Measurements from ENCODE around the gene BMPER.

The BMPER gene

DNA sequence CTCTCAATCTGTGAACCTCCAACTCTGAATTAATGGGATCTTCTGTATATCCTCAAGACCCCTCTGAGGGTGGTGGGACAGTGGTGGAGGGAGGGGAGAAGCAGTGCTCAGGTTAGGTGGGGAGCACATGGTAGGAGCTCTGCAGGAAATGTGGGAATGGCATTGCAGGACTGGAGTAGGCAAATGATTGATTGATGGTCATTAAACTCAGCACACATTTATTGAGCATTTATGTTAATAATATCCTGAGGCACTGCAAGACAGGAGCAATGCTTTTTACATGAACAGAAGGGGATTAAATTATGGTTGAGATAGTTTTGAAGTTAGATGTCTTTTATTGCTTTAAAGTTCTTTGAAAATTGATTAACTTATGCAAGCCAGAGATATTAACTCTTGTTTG is 14.1 kb downstream of the BMPER start:
- no peak for TF ChIP-seq SNAI2 (CRISPR knock-in tag; IDR thresholded peaks at IDR 0.05)
- no peak for TF ChIP-seq CSDC2 (CRISPR knock-in tag; IDR thresholded peaks at IDR 0.05)
- TF ChIP-seq TCF4 (CRISPR knock-in tag; IDR thresholded peaks at IDR 0.05; ENCODE audit: borderline replicate concordance), result no peak
- TF ChIP-seq GLIS3 (CRISPR knock-in tag; IDR thresholded peaks at IDR 0.05), result no peak
- TF ChIP-seq, protein P1, sequence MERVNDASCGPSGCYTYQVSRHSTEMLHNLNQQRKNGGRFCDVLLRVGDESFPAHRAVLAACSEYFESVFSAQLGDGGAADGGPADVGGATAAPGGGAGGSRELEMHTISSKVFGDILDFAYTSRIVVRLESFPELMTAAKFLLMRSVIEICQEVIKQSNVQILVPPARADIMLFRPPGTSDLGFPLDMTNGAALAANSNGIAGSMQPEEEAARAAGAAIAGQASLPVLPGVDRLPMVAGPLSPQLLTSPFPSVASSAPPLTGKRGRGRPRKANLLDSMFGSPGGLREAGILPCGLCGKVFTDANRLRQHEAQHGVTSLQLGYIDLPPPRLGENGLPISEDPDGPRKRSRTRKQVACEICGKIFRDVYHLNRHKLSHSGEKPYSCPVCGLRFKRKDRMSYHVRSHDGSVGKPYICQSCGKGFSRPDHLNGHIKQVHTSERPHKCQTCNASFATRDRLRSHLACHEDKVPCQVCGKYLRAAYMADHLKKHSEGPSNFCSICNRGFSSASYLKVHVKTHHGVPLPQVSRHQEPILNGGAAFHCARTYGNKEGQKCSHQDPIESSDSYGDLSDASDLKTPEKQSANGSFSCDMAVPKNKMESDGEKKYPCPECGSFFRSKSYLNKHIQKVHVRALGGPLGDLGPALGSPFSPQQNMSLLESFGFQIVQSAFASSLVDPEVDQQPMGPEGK (CRISPR knock-in tag; IDR thresholded peaks at IDR 0.05; ENCODE audit: borderline replicate concordance), result no peak
- TF ChIP-seq TOX (CRISPR knock-in tag; IDR thresholded peaks at IDR 0.05; ENCODE audit: borderline replicate concordance), result no peak
- TF ChIP-seq POU6F1 (CRISPR knock-in tag; IDR thresholded peaks at IDR 0.05; ENCODE audit: borderline replicate concordance, low read depth), result no peak
- TF ChIP-seq ZNF565 (CRISPR knock-in tag; conservative IDR thresholded peaks at IDR 0.05; ENCODE audit: low read depth), result no peak
- ATAC-seq, result no peak

- TF ChIP-seq RARB (CRISPR knock-in tag; IDR thresholded peaks at IDR 0.05) (no peak), PPARA (CRISPR knock-in tag; IDR thresholded peaks at IDR 0.05; ENCODE audit: borderline replicate concordance) (no peak), ZFP3 (CRISPR knock-in tag; IDR thresholded peaks at IDR 0.05) (no peak), ISL1 (CRISPR knock-in tag; IDR thresholded peaks at IDR 0.05) (no peak), TCF4 (CRISPR knock-in tag; IDR thresholded peaks at IDR 0.05; ENCODE audit: borderline replicate concordance) (no peak), ESRRG (CRISPR knock-in tag; IDR thresholded peaks at IDR 0.05) (no peak), BACH2 (CRISPR knock-in tag; IDR thresholded peaks at IDR 0.05; ENCODE audit: borderline replicate concordance) (no peak), CREB5 (CRISPR knock-in tag; IDR thresholded peaks at IDR 0.05; ENCODE audit: low read depth) (no peak), ZNF8 (CRISPR knock-in tag; IDR thresholded peaks at IDR 0.05) (no peak)
- TF ChIP-seq, protein P2, sequence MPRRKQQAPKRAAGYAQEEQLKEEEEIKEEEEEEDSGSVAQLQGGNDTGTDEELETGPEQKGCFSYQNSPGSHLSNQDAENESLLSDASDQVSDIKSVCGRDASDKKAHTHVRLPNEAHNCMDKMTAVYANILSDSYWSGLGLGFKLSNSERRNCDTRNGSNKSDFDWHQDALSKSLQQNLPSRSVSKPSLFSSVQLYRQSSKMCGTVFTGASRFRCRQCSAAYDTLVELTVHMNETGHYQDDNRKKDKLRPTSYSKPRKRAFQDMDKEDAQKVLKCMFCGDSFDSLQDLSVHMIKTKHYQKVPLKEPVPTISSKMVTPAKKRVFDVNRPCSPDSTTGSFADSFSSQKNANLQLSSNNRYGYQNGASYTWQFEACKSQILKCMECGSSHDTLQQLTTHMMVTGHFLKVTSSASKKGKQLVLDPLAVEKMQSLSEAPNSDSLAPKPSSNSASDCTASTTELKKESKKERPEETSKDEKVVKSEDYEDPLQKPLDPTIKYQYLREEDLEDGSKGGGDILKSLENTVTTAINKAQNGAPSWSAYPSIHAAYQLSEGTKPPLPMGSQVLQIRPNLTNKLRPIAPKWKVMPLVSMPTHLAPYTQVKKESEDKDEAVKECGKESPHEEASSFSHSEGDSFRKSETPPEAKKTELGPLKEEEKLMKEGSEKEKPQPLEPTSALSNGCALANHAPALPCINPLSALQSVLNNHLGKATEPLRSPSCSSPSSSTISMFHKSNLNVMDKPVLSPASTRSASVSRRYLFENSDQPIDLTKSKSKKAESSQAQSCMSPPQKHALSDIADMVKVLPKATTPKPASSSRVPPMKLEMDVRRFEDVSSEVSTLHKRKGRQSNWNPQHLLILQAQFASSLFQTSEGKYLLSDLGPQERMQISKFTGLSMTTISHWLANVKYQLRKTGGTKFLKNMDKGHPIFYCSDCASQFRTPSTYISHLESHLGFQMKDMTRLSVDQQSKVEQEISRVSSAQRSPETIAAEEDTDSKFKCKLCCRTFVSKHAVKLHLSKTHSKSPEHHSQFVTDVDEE (CRISPR knock-in tag; IDR thresholded peaks at IDR 0.05), result no peak
- TF ChIP-seq, protein P3, sequence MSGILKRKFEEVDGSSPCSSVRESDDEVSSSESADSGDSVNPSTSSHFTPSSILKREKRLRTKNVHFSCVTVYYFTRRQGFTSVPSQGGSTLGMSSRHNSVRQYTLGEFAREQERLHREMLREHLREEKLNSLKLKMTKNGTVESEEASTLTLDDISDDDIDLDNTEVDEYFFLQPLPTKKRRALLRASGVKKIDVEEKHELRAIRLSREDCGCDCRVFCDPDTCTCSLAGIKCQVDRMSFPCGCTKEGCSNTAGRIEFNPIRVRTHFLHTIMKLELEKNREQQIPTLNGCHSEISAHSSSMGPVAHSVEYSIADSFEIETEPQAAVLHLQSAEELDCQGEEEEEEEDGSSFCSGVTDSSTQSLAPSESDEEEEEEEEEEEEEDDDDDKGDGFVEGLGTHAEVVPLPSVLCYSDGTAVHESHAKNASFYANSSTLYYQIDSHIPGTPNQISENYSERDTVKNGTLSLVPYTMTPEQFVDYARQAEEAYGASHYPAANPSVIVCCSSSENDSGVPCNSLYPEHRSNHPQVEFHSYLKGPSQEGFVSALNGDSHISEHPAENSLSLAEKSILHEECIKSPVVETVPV (CRISPR knock-in tag; IDR thresholded peaks at IDR 0.05), result no peak
- TF ChIP-seq, protein P1 (CRISPR knock-in tag; IDR thresholded peaks at IDR 0.05; ENCODE audit: borderline replicate concordance), result no peak
- no peak; the same call in 1 of the 3 replicates for ATAC-seq
Observed at GRCh38 chr7:33921216-33921938, 16.0 kb downstream of the BMPER start.

DNA sequence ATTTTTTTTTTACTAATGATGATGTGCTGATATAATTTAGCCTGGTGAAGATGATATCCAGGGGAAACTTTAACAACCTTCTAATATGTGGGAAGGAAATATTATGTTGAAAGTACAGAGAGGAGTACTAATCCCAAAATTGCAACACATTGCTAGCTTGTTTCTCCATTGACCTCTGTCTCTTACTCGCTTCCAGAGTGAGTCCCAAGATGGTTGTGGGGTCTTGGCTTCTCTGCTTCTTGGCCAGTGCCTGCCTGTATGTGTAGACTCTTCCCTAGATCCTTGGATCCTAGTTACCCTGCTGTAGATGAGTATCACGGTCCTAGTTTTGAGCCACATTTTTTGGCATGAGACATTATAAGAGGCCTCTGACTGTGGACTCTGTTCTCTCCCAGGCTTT is 17.5 kb downstream of the BMPER start:
- TF ChIP-seq ZC3H10 (CRISPR knock-in tag; IDR thresholded peaks at IDR 0.05), result no peak
- TF ChIP-seq ZNF70 (CRISPR knock-in tag; IDR thresholded peaks at IDR 0.05), result no peak
- no peak for TF ChIP-seq SNAI2 (CRISPR knock-in tag; IDR thresholded peaks at IDR 0.05)
- TF ChIP-seq, protein P3 (CRISPR knock-in tag; IDR thresholded peaks at IDR 0.05), result no peak
- no peak for TF ChIP-seq TCF4 (CRISPR knock-in tag; IDR thresholded peaks at IDR 0.05; ENCODE audit: borderline replicate concordance)
- no peak for TF ChIP-seq TOX (CRISPR knock-in tag; IDR thresholded peaks at IDR 0.05; ENCODE audit: borderline replicate concordance)
- no peak for TF ChIP-seq ARNTL (CRISPR knock-in tag; IDR thresholded peaks at IDR 0.05; ENCODE audit: borderline replicate concordance, low read depth)
- no peak for TF ChIP-seq OSR1 (CRISPR knock-in tag; IDR thresholded peaks at IDR 0.05)
- no peak for TF ChIP-seq POU6F1 (CRISPR knock-in tag; IDR thresholded peaks at IDR 0.05; ENCODE audit: borderline replicate concordance, low read depth)
- no peak for TF ChIP-seq RARB (CRISPR knock-in tag; IDR thresholded peaks at IDR 0.05)
- no peak for TF ChIP-seq ISL1 (CRISPR knock-in tag; IDR thresholded peaks at IDR 0.05)
- no peak for TF ChIP-seq ZNF565 (CRISPR knock-in tag; conservative IDR thresholded peaks at IDR 0.05; ENCODE audit: low read depth)
- TF ChIP-seq ZFP30 (CRISPR knock-in tag; IDR thresholded peaks at IDR 0.05), result no peak
- no peak for ATAC-seq

Data from SK-N-SH treated with all-trans-retinoic acid at 6 μM for 48 hours (cell line).